ENCODE measurements around the gene HBEGF.

DNA sequence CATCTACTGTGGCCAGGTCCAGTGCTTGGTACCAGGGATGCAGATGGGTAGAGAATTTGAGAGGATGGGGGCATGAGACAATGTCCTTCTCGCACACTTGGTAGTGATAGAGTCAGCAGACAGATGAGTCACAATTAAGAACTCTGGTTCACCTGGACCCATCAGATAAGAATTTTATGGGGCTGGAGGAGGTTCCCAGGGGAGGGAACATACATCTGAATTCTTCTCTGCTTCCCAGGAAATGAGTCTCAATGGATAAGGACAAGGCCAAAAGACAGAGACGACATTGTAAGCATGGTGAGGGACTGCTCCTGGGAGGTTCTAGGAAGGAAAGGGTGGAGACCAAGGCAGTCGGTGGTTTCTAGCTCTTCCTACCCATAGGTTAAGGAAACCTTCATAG is 18.9 kb upstream of the HBEGF start:
- TF ChIP-seq, protein P1, sequence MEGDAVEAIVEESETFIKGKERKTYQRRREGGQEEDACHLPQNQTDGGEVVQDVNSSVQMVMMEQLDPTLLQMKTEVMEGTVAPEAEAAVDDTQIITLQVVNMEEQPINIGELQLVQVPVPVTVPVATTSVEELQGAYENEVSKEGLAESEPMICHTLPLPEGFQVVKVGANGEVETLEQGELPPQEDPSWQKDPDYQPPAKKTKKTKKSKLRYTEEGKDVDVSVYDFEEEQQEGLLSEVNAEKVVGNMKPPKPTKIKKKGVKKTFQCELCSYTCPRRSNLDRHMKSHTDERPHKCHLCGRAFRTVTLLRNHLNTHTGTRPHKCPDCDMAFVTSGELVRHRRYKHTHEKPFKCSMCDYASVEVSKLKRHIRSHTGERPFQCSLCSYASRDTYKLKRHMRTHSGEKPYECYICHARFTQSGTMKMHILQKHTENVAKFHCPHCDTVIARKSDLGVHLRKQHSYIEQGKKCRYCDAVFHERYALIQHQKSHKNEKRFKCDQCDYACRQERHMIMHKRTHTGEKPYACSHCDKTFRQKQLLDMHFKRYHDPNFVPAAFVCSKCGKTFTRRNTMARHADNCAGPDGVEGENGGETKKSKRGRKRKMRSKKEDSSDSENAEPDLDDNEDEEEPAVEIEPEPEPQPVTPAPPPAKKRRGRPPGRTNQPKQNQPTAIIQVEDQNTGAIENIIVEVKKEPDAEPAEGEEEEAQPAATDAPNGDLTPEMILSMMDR (IDR thresholded peaks at IDR 0.05): no peak
- TF ChIP-seq FOSB (CRISPR knock-in tag; IDR thresholded peaks at IDR 0.05) (no peak), SMC3 (IDR thresholded peaks at IDR 0.05) (no peak), MAFK (IDR thresholded peaks at IDR 0.05; ENCODE audit: partially characterized antibody) (no peak), FOSL2 (IDR thresholded peaks at IDR 0.05) (no peak), FOSL2 (CRISPR knock-in tag; IDR thresholded peaks at IDR 0.05) (no peak), KDM1A (IDR thresholded peaks at IDR 0.05; ENCODE audit: low read depth) (no peak)
- TF ChIP-seq, protein P2, sequence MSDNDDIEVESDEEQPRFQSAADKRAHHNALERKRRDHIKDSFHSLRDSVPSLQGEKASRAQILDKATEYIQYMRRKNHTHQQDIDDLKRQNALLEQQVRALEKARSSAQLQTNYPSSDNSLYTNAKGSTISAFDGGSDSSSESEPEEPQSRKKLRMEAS (IDR thresholded peaks at IDR 0.05): no peak
- TF ChIP-seq, protein P3, sequence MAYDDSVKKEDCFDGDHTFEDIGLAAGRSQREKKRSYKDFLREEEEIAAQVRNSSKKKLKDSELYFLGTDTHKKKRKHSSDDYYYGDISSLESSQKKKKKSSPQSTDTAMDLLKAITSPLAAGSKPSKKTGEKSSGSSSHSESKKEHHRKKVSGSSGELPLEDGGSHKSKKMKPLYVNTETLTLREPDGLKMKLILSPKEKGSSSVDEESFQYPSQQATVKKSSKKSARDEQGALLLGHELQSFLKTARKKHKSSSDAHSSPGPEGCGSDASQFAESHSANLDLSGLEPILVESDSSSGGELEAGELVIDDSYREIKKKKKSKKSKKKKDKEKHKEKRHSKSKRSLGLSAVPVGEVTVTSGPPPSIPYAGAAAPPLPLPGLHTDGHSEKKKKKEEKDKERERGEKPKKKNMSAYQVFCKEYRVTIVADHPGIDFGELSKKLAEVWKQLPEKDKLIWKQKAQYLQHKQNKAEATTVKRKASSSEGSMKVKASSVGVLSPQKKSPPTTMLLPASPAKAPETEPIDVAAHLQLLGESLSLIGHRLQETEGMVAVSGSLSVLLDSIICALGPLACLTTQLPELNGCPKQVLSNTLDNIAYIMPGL (CRISPR knock-in tag; IDR thresholded peaks at IDR 0.05; ENCODE audit: borderline replicate concordance): no peak

Measured in A549 (cell line).